Prostate gland (tissue), 2 donors: ENCODE results near the gene CA5B.

Experiments
- POLR2AphosphoS5 ChIP-seq: sonication (generic); formaldehyde crosslinking; IDR thresholded peaks from one replicate; pipeline ENCODE4 v1.6.1; 2017; ENCODE audit warnings: antibody characterized with exemption
- TF ChIP-seq, protein P1 (sequence below), 4 experiments: fragments of 200-600 bp in 2 of 4; fragments of 450-650 bp in 2 of 4; sonication (generic) in 2 of 4; IDR thresholded peaks; 1 replicate in 3 of 4; 2 replicates in 1 of 4; pipeline ENCODE4 v1.5.1; 2016 to 2019; ENCODE audit warnings: antibody characterized with exemption in 4 of 4, mild to moderate bottlenecking in 2 of 4, moderate library complexity in 2 of 4

DNA sequence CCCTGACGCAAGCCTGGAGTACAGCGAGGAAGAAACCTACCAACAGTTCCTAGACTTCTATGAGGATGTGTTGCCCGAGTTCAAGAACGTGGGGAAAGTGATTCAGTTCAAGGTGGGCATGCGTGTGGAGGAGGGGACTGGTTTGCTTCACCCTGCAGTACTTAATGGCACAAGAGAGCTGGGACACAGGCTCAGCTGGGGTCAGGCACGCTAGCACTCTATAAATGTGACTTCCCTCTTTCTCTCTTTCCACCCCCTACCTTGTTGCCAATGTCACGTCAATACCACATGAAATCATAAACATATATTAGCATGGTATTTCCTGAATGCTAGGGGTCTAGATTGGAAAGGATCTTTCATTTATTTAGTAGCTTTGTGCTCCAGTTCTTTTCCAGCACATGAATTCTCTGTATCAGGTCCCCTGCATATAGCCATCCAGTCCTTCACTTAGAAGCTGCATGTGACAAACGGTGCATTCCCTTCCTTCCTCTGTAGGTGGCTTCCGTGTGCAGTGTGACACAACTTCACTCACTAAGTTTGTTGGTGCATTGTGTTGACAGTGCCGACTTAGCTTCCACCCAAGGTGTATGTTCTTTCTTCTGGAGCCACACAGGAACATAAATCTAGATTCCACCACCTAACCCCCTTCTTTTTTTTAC is 77.8 kb downstream of the CA5B start:
- TF ChIP-seq POLR2AphosphoS5 = no peak
- TF ChIP-seq, protein P1, sequence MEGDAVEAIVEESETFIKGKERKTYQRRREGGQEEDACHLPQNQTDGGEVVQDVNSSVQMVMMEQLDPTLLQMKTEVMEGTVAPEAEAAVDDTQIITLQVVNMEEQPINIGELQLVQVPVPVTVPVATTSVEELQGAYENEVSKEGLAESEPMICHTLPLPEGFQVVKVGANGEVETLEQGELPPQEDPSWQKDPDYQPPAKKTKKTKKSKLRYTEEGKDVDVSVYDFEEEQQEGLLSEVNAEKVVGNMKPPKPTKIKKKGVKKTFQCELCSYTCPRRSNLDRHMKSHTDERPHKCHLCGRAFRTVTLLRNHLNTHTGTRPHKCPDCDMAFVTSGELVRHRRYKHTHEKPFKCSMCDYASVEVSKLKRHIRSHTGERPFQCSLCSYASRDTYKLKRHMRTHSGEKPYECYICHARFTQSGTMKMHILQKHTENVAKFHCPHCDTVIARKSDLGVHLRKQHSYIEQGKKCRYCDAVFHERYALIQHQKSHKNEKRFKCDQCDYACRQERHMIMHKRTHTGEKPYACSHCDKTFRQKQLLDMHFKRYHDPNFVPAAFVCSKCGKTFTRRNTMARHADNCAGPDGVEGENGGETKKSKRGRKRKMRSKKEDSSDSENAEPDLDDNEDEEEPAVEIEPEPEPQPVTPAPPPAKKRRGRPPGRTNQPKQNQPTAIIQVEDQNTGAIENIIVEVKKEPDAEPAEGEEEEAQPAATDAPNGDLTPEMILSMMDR (IDR thresholded peaks at IDR 0.05) = no peak
